Hepatocyte (in vitro differentiated cells): ENCODE results near the gene TMSB4X.

Source experiments
- CTCF ChIP-seq: fragments of 200-600 bp; sonication (generic); IDR thresholded peaks from 2 replicates; pipeline ENCODE4 v1.5.1; 2016; ENCODE audit warnings: antibody characterized with exemption, mild to moderate bottlenecking; ENCODE audit not compliant: poor library complexity
- EZH2 ChIP-seq: fragments of 200-600 bp; sonication (generic); IDR thresholded peaks from 2 replicates; pipeline ENCODE4 v1.6.1; 2016; ENCODE audit warnings: antibody characterized with exemption, mild to moderate bottlenecking, borderline replicate concordance
- EZH2phosphoT487 ChIP-seq: fragments of 200-600 bp; sonication (generic); IDR thresholded peaks from one replicate; pipeline ENCODE4 v1.6.1; 2018; ENCODE audit warnings: antibody characterized with exemption, mild to moderate bottlenecking, low read depth, moderate library complexity; ENCODE audit not compliant: unreplicated experiment, severe bottlenecking

GRCh38 chrX:12949205-12949926, 25.5 kb upstream of the TMSB4X start:
- TF ChIP-seq CTCF = no peak
- no peak for TF ChIP-seq EZH2phosphoT487
- TF ChIP-seq EZH2 = no peak
